Pancreas (tissue), 10 donors: ENCODE results near the gene FEZ2. TPM values are rescaled to one million over a fixed set of nuclear protein-coding genes. Genes with fewer than 3 reads are reported as not detected.

Experiments used
- ATAC-seq, 4 donors: fragments of 200-7000 bp; cut with Tn5 transposase; one replicate each; pipeline versions ENCODE4 v1.8.0 to v1.9.1; 2020; ENCODE audit warnings: mild to moderate bottlenecking in 4 of 4, moderate library complexity in 4 of 4
- DNase-seq, 6 donors: peaks; one replicate each; pipeline ENCODE4 v3.0.0-alpha.2; 2020
- FAIRE-seq: peaks from 2 replicates; lab custom pipeline; 2012; peaks lifted over from hg19 to GRCh38; lab: Jason Lieb, UNC
- H3K27ac ChIP-seq, 4 donors: fragments of 200-600 bp; sonication (generic); 1 replicate in 3 of 4; 2 replicates in 1 of 4; pipeline versions ENCODE4 v1.5.0 to v1.8.0; 2020
- H3K27me3 ChIP-seq, 4 donors: fragments of 200-600 bp; one replicate each; pipeline ENCODE4 v1.8.0; 2021
- H3K36me3 ChIP-seq, 3 donors: fragments of 200-600 bp; sonication (generic) in 1 of 3; one replicate each; pipeline versions ENCODE4 v1.5.0 to v1.8.0; 2020 to 2021
- H3K4me1 ChIP-seq, 3 donors: fragments of 200-600 bp; one replicate each; pipeline ENCODE4 v1.8.0; 2021
- H3K4me3 ChIP-seq, 4 donors: fragments of 200-600 bp; sonication (generic) in 2 of 4; one replicate each; pipeline versions ENCODE4 v1.5.0 to v1.8.0; 2020 to 2021
- H3K9me3 ChIP-seq, 4 donors: fragments of 200-600 bp; one replicate each; pipeline ENCODE4 v1.8.0; 2021
- CTCF ChIP-seq, 4 donors: fragments of 200-600 bp; sonication (generic) in 3 of 4; IDR thresholded peaks; one replicate each; pipeline versions ENCODE4 v1.5.0 to v1.8.0; 2021; ENCODE audit warnings: antibody characterized with exemption in 4 of 4
- WGBS, 2 donors: extraction: QIAGEN DNeasy Blood & Tissue Kit; methylation state at CpG; one replicate each; pipeline ENCODE4 v1.1.7; 2013; 5-methylcytosine and 5-hydroxymethylcytosine counted together
- intact Hi-C, 3 donors: fragments of 100-400 bp; cut with DNase I; formaldehyde crosslinking; loops; one replicate each; pipeline versions ENCODE4 v1.11.1 to v1.14.2; 2022
- polyA plus RNA-seq, 2 donors: library from polyadenylated mRNA; stranded (reverse); fragments of 200-250 nt; gene quantifications; one replicate each; pipeline ENCODE4 v1.2.3, GENCODE V29; 2013
- total RNA-seq, 6 donors: library from RNA; stranded (reverse); fragmentation: NEBNext Ultra II Directional in 4 of 6; extraction: Animal tissue kit (Norgen Biotek cat#: 25700) in 4 of 6; gene quantifications; one replicate each; pipeline versions ENCODE4 v1.2.1 to v1.2.4, GENCODE V29; 2021 to 2023
- donor health status: healthy with polysubstance abuse.
- donor health status: DM: no; HTN: no; CAD: no; lungs with moderate emphysema.
- donor health status: DM: no; HTN: no; CAD: no.
- donor health status: control.
- donor health status: control.
- donor health status: Bipolar disorder and iron deficiency.
- donor health status: DM: yes; HTN: yes; CAD: no.
- donor health status: DM: no; HTN: no; CAD: no.
- donor health status: DM: no; HTN: no; CAD: no.
- donor health status: DM: yes; HTN: yes; CAD: no.

FEZ2 gene
- total and polyA plus RNA-seq, 8 donors: 7.0 to 18.2 (median 9.4) TPM

- H3K27me3 ChIP-seq: no peaks in the 10 kb centered on the region
- H3K9me3 ChIP-seq: no peaks in the 10 kb centered on the region
- WGBS, 2 donors: 69 to 77% methylated on average over 10 of the region's 10 CpGs
- peak in 1 of 6 donors; percentile 35 for DNase-seq
- intact Hi-C loops: no loop called here
- no peak overlapping the region for H3K4me3 ChIP-seq
- H3K4me1 ChIP-seq: peaks cover 0 to 17% (median 12%) of the 10 kb centered on the region in 3 donors
- TF ChIP-seq CTCF (IDR thresholded peaks at IDR 0.05): no peak
- peak overlapping the region in 2 of 4 donors; percentile 62 to 74 for H3K27ac ChIP-seq
- no peak for FAIRE-seq
- peaks cover 0 to 8% (median 0%) of the 10 kb centered on the region in 3 donors for H3K36me3 ChIP-seq
- peak; percentile 84 to 93 (median 89) for ATAC-seq
These were observed 19.3 kb downstream of the FEZ2 start for GRCh38 chr2:36578343-36579296.

DNA sequence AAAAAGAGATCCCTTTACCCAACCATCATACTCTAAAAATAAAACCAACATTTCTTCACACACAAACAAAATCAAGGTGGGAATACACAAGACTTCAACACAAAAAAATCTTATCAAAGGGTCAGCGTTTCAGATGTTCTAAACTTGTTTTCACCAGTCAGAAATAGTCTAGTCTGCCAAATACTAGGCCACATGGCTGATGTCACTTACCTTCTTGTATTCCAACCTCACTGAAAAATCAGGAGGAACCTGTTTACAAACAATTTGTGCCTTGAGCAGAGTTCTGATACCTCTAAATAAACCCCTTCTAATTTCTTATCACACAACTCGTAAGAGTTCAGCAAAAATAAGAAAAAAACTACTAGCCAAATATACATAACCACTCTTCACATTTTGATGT, 20.1 kb downstream of the FEZ2 start:
- intact Hi-C loops: no loop called here
- no peaks in the 10 kb centered on the region for H3K27me3 ChIP-seq
- no peak for ATAC-seq
- DNase-seq: no peak
- no peak for TF ChIP-seq CTCF (IDR thresholded peaks at IDR 0.05)
- no peak overlapping the region for H3K4me3 ChIP-seq
- WGBS, 2 donors: 77 to 83% methylated on average over 2 of the region's 2 CpGs
- peaks cover 0 to 8% (median 0%) of the 10 kb centered on the region in 3 donors for H3K36me3 ChIP-seq
- peaks cover 0 to 17% (median 12%) of the 10 kb centered on the region in 3 donors for H3K4me1 ChIP-seq
- no peak for FAIRE-seq
- peak overlapping the region in 1 of 4 donors; percentile 74 for H3K27ac ChIP-seq
- H3K9me3 ChIP-seq: no peaks in the 10 kb centered on the region

DNA sequence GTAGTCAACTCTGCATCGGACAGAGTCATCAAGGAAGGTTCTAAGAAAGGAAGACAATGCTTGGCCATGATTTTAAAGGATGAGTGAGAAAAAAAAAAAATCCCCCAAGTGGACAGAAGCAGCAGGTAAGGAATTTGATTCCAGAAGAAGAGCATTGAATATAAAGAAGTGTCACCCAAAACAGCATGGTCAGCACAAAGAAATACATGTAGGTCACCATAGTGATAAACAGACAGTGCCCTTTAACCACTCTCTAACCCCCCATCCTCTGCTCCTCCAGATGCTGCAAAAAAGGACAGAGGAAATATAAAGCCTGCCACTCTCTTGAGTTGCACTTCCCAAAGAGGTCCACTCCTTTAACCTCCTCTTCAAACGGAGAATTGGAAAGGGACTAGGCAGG, 23.4 kb downstream of the FEZ2 start:
- no peak overlapping the region for H3K27ac ChIP-seq
- no peak for FAIRE-seq
- no peaks in the 10 kb centered on the region for H3K27me3 ChIP-seq
- no peaks in the 10 kb centered on the region for H3K9me3 ChIP-seq
- peaks cover 0 to 8% (median 0%) of the 10 kb centered on the region in 3 donors for H3K36me3 ChIP-seq
- WGBS, 2 donors: 93 to 98% methylated on average over 2 of the region's 2 CpGs
- H3K4me1 ChIP-seq: peaks cover 0 to 12% (median 8%) of the 10 kb centered on the region in 3 donors
- TF ChIP-seq CTCF (IDR thresholded peaks at IDR 0.05): no peak
- DNase-seq: no peak
- no peak overlapping the region for H3K4me3 ChIP-seq
- ATAC-seq: no peak
- intact Hi-C loops: no loop called here

- DNase-seq: no peak
- Histone ChIP-seq H3K36me3 (peaks cover 0 to 8% (median 0%) of the 10 kb centered on the region in 3 donors), H3K4me3 (no peak overlapping the region), H3K9me3 (no peaks in the 10 kb centered on the region), H3K27ac (no peak overlapping the region), H3K27me3 (no peaks in the 10 kb centered on the region), H3K4me1 (peaks cover 0 to 4% (median 0%) of the 10 kb centered on the region in 3 donors)
- no peak for FAIRE-seq
- no peak for TF ChIP-seq CTCF (IDR thresholded peaks at IDR 0.05)
- ATAC-seq: no peak
- intact Hi-C loops: no loop called here
- WGBS, 2 donors: 89 to 92% methylated on average over 1 of the region's 1 CpG
These were observed 24.8 kb downstream of the FEZ2 start for GRCh38 chr2:36573165-36573564.

GRCh38 chr2:36572719-36573059, 25.3 kb downstream of the FEZ2 start:
- DNase-seq: no peak
- FAIRE-seq: no peak
- Histone ChIP-seq H3K27ac (no peak overlapping the region), H3K4me3 (no peak overlapping the region), H3K4me1 (peaks cover 0 to 5% (median 0%) of the 10 kb centered on the region in 3 donors), H3K36me3 (peaks cover 0 to 8% (median 0%) of the 10 kb centered on the region in 3 donors), H3K27me3 (no peaks in the 10 kb centered on the region), H3K9me3 (no peaks in the 10 kb centered on the region)
- intact Hi-C loops: no loop called here
- no peak for TF ChIP-seq CTCF (IDR thresholded peaks at IDR 0.05)
- no peak for ATAC-seq
- WGBS, 2 donors: 69 to 78% methylated on average over 4 of the region's 4 CpGs
